Measurements from ENCODE around the gene RHOG. TPM values are rescaled to one million over a fixed set of nuclear protein-coding genes. Genes with fewer than 3 reads are reported as not detected.

Gene RHOG
- total and polyA plus RNA-seq, 8 donors = 9.0 to 27.5 (median 14.0) TPM

- peak overlapping the region in 1 of 4 donors; percentile 26 for H3K4me3 ChIP-seq
- DNase-seq = no peak
- no peaks in the 10 kb centered on the region for H3K9me3 ChIP-seq
- no peaks in the 10 kb centered on the region for H3K27me3 ChIP-seq
- peaks cover 0 to 13% (median 4%) of the 10 kb centered on the region in 3 donors for H3K4me1 ChIP-seq
- no peak for ATAC-seq
- H3K36me3 ChIP-seq = no peaks in the 10 kb centered on the region
- 70 to 88% methylated on average over 2 of the region's 2 CpGs for WGBS, 2 donors
- intact Hi-C loops (cut with DNase I) = no loop called here
- no peak for FAIRE-seq
- TF ChIP-seq CTCF (IDR thresholded peaks at IDR 0.05) = no peak
- peak overlapping the region in 2 of 4 donors; percentile 46 to 50 for H3K27ac ChIP-seq
Measured at GRCh38 chr11:3838504-3838903, 2.3 kb downstream of the RHOG start.

GRCh38 chr11:3837793-3838192 is 3.0 kb downstream of the RHOG start:
- TF ChIP-seq CTCF (IDR thresholded peaks at IDR 0.05) = no peak
- Histone ChIP-seq H3K4me3 (peak overlapping the region in 1 of 4 donors; percentile 12), H3K4me1 (peaks cover 0 to 15% (median 6%) of the 10 kb centered on the region in 3 donors), H3K27ac (peak overlapping the region in 2 of 4 donors; percentile 46 to 50), H3K9me3 (no peaks in the 10 kb centered on the region), H3K36me3 (no peaks in the 10 kb centered on the region), H3K27me3 (no peaks in the 10 kb centered on the region)
- intact Hi-C loops (cut with DNase I) = no loop called here
- WGBS, 2 donors = 92 to 100% methylated on average over 1 of the region's 1 CpG
- ATAC-seq = peak in 2 of 4 donors; percentile 2 to 7
- peak in 1 of 6 donors; percentile 59 for DNase-seq
- FAIRE-seq = no peak

- Histone ChIP-seq H3K36me3 (no peaks in the 10 kb centered on the region), H3K27me3 (no peaks in the 10 kb centered on the region), H3K4me1 (peaks cover 7 to 18% (median 12%) of the 10 kb centered on the region in 3 donors), H3K4me3 (peak overlapping the region in 1 of 4 donors; percentile 12), H3K9me3 (no peaks in the 10 kb centered on the region), H3K27ac (peak overlapping the region in 1 of 4 donors; percentile 27)
- no peak for FAIRE-seq
- peak in 1 of 6 donors; percentile 36 for DNase-seq
- WGBS, 2 donors = 80 to 86% methylated on average over 5 of the region's 5 CpGs
- intact Hi-C loops (cut with DNase I) = no loop called here
- no peak for TF ChIP-seq CTCF (IDR thresholded peaks at IDR 0.05)
- no peak for ATAC-seq
Measured at GRCh38 chr11:3836903-3837302, 3.9 kb downstream of the RHOG start.

- Histone ChIP-seq H3K4me3 (no peak overlapping the region), H3K9me3 (no peaks in the 10 kb centered on the region), H3K4me1 (peaks cover 7 to 16% (median 12%) of the 10 kb centered on the region in 3 donors), H3K27me3 (no peaks in the 10 kb centered on the region), H3K27ac (no peak overlapping the region), H3K36me3 (no peaks in the 10 kb centered on the region)
- intact Hi-C loops (cut with DNase I) = no loop called here
- FAIRE-seq = no peak
- no peak for TF ChIP-seq CTCF (IDR thresholded peaks at IDR 0.05)
- ATAC-seq = peak in 1 of 4 donors; percentile 8
- no peak for DNase-seq
- WGBS, 2 donors = 88 to 89% methylated on average over 4 of the region's 4 CpGs
Measured at GRCh38 chr11:3835751-3836150, 5.0 kb downstream of the RHOG start.

GRCh38 chr11:3834664-3835461 is 5.9 kb downstream of the RHOG start:
- FAIRE-seq = no peak
- no peak for TF ChIP-seq CTCF (IDR thresholded peaks at IDR 0.05)
- Histone ChIP-seq H3K4me1 (peaks cover 7 to 15% (median 10%) of the 10 kb centered on the region in 3 donors), H3K36me3 (no peaks in the 10 kb centered on the region), H3K9me3 (no peaks in the 10 kb centered on the region), H3K27ac (no peak overlapping the region), H3K4me3 (no peak overlapping the region), H3K27me3 (no peaks in the 10 kb centered on the region)
- peak in 1 of 6 donors; percentile 56 for DNase-seq
- peak in 3 of 4 donors; percentile 11 to 20 (median 12) for ATAC-seq
- intact Hi-C loops (cut with DNase I) = no loop called here
- WGBS, 2 donors = 86 to 96% methylated on average over 7 of the region's 7 CpGs
